ENCODE results near the gene TMTC2.

The TMTC2 gene

DNA sequence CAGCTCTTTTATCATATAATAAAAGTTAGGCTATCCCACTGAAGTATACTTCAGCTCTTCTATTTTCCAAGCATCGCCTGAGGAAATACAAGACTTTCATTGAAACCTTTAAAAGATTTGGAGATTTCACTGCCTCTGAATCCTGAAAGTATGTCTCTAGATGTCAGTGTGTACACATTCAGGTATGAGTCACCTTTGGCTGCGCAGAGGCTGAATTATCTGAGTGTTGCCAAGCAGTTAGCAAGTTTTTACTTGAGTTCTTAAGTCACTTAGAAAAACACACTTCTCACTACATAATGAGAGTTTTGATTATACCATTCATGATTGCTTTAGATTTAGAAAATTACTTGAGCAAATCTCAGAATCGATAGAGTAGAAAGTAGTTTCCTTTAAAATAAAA is 210.3 kb downstream of the TMTC2 start:
- no peak for DNase-seq

DNA sequence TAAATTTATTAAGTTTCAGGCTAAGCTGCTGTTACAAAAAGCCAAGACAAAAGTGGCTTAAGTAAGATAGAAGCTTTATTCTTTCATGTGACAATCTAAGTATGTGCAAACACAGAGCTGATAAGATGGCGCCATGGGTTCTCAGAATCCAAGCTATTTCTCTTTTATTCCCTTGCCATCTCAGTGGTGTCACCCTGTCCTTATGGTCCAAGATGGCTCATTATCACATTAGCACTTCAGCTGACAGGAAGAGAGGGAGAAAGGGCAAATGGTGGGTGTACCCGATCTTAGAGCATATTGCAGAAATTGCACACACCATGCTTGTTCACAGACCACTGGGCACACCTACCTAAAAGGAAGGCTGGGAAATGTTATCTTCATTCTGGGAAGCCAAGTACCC is 211.7 kb downstream of the TMTC2 start:
- DNase-seq = no peak

DNA sequence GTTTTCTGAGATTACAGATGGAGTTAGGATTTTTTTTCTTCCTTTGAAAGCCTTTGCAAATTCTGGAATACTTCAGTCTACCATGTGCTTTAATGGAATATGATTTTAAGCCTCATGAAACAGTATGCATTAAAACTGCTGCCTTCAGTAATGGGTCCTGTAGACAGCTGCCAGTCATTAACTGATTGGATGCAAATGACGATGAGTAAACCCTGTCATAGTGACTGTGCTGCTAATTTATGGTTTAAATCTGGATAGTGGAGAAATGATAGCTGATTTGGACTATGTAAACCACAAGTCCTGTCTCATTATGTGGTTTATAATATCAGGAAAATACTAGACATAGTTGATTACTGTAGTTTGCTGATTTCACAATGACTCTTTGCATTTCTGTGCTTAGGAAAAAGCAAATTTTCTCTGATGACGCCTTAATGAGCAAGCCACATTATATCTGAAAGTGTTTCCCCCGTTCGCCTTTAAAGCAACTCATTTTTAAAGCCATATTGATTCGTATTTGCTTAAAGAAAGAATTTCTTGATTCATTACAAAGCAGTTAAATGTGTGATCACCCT is 217.6 kb downstream of the TMTC2 start:
- DNase-seq = no peak

DNA sequence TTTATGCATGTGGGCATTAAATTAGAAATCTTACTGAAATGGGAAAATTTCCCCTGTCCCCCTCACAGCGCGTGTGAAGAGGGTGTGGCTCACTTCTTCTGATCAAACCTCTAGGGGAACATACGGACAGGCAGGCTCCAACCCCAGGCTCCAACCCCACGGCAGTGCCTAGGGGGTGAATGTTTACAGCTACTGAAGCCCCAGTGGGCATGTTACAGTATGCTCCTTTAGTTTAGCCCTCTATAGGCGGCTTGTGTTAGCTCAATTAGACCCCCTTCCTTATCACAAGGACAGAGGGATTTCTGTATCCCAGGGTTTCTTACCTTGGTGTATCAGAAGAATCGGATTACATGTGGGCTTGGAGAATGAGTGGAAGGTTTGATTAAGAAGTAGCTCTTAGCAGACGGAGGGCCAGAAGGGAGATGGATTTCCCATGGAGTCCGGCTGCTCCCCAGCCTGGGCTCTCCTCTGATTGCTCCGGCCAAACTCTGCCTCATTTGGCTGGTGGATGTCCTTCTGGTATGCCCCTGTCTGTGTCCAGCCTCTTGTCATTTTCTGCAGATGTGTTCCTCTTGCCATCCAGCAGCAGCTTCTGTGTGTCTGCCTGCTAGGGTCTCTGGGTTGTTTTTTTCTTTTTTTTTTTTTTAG is 223.7 kb downstream of the TMTC2 start:
- no peak for DNase-seq

DNA sequence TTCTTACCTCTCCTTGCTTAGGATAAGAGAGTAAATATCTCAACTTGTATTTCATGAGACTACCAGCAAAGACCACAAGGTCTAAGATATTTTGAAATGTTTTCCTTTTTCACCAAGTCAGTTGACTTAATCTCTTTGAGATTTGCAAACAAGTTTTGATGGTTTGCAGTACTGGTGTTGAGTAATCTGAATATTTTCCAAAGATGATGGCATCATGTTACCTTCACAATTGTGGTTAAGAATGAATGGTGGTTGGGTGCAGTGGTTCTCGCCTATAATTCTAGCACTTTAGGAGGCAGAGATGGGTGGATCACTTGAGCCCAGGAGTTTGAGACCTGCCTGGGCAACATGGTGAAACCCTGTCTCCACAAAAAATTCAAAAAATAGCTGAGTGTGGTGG is 225.7 kb downstream of the TMTC2 start:
- no peak for DNase-seq

DNA sequence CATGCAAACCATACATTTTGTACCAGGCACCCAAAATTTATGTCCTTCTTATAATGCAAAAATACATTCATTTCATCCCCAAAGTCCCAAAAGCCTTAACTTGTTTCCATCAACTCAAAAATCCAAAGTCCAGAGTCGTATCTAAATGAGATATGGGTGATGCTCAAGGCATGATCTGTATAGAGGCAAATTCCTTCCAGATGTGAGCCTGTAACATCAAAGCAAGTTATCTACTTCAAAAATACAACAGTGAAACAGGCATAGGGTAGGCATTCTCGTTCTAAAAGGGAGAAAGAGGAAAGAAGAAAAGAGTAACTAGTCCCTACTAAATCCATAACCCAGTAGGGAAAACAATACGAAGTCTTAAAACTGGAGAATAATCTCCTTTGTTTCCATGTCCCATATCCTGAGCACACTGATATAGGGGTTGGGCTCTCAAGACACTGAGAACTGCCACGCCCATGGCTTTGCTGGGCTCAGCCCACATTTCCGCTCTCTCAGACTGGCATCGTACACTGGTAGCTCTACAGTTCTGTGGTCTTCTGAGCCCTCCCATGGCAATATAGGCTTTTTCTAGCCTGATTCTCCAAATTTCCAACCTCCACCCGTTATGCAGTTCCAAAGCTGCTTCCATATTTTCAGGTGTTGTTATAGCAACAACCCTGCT is 232.8 kb downstream of the TMTC2 start:
- no peak for DNase-seq

DNA sequence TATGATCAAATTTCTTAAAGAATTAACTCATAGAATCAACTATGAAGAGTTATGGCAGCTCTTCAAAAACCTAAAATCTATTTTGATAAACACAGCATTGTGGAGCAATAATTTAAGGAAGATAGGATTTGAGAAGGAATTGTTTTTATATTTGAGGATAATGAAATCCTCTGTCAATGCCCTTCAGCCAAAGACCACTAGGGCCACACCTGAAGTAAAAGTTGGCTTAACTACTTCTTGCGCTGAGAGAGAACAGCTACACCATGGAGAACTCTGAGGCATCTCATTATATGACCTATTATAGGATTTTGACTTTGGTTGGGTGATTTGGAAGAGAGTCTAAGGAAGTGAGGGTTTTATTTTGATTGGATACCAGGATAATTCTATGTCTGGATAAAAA is 237.2 kb downstream of the TMTC2 start:
- DNase-seq = no peak

DNA sequence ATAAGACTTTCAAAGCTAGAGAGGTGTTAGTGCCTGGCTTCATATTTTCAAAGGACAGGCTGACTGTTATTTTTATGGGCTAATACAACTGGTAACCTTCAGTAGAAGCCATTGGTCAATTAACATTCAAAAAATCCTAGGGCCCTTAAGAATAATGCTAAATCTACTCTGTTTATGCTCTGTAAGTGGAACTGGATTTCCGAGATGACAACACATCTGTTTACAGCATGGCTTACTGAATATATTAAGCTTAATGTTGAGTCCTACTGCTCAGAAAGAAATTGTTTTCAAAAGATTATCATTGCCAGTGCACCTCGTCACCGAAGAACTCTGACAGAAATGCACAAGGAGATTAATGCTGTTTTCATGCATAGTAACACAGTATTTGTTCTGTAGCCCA is 239.9 kb downstream of the TMTC2 start:
- no peak for DNase-seq

DNA sequence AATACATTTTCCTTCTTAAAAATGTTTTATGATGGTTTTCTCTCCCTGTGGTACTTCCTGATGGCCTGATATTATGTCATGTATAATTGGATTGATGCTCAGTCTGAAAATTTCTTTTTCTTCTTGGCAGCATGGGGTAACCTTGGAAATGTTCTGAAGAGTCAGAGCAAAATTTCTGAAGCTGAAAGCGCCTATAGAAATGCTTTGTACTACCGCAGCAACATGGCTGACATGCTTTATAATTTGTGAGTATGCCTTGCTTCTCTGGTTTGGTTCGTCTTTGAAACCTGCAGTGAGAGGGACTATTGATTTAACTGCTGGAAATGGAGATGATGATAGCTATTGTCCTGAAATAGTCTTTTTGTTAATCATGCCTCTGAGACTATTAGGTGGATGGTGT is 243.6 kb downstream of the TMTC2 start:
- no peak for DNase-seq

DNA sequence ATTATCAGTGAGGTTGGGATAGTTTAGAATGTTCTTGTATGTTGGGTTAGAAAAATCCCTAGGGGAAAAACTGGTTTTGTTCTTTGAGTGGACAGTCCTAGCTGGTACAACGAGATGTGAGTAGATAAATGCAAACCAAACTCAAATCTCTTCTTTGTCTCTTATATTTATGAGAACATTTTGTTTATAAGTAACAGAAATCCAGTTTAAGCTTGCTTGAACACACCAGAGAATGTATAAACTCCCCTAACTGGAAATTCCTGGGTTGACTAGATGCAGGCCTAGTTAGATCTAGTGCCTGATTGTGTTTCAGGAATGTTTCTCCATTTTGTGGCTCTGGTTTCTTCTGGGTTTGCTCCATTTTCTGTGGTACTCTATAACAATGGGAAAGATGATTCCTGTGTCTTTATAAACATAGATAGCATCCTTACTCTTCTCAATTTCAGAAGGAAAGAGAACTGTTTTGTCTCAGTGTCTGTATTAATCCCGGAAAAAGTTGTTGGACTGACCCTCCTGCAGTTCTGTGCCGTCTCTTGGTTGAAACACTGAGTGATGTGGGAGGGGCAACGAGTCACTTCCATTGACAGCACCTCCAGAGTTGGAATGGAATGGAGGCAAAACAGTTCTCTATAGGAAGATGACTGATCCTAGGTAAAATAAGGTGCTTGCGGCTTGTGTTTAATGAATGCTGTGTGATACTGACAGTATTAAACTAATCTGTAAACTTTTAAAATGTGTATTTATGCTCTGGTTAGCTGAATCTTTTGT is 244.8 kb downstream of the TMTC2 start:
- DNase-seq = no peak

DNA sequence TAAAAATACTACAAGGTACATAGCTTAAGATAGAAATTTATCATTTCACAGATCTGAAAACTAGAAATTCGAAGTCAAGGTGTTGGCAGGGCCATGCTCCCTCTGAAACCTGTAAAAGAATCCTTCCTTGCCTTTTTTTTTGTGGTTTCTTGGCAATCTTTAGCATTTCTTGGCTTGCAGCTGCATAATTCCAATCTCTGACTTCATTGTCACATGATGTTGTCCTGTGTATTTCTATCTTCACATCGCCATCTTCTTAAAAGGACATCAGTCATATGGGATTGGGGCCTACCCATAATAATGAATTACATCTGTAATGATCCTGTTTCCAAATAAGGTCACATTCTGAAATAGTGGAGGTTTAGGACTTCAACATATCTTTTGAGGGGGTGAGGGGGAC is 250.4 kb downstream of the TMTC2 start:
- DNase-seq = no peak

DNA sequence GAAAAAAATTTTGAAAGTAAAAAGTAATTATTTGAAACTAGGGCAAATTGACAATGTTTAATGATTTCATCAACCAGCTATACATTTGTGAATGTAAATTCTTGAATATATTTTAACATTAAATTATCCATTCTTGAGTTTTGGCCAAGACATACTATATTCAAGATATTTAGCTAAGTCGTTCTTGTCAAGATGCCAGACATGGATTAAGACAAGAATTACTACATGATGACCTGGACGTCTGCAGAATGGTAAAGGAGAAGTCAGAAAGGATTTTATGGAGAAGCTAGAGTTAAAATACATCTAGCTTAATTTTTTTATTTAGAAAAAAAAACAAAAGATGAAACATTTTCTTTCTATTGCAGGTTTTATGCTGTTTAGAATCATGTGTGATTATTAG is 255.8 kb downstream of the TMTC2 start:
- DNase-seq = no peak

DNA sequence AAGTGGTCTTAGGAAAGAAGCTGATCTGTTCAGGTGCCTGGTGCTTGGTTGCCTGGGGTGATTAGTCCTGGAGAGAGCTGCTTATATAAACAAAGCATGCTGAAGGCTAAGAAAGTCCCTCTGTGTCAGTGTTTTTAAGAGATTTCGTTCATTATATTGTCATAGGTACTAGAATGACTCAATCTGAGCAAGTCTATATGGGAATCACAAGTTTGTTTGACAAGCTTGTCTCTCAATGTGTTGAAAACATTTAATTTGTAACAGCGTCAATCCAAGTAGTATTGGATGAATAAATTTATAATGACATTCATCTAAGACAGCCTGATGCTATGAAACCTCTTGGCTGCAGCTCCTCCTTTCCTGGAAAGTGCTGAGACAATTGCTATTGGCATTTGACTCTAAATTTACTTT is 256.3 kb downstream of the TMTC2 start:
- DNase-seq = no peak

DNA sequence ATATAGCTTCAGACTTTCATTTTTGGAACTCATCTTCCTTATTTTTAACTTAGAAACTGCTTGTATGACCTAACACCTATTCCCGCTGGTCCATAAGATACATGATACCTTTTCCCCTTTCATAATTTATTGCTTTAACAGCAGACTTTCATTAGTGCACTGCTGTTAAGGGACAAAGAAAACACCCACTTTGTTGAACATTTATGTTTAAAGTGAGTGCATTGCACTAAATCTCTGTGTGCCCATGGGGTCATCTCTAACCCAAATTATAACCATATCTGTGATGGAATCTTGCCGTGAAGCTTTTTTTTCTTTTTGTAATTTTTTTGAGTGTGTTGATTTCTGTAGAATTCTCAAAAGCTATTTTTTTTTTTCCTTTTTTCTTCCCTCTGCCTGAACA is 261.8 kb downstream of the TMTC2 start:
- DNase-seq = no peak

DNA sequence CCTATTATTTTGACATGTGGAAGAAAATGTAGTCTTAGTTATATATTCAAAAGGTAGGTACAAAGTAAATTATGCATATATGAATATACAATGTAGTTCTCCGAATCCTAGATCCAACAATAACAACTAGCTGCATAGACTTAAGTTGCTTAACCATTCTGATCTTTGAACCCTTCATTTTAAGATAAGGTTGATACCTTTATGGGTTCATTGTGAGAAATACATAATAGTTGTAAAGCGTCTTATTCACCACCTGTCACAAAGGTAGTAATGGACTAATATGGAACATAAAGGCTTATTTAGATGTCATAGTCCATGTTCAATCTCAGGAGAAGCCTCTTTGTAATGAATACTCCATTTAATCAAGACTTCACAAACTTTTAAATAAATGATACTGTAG is 263.6 kb downstream of the TMTC2 start:
- no peak for DNase-seq

DNA sequence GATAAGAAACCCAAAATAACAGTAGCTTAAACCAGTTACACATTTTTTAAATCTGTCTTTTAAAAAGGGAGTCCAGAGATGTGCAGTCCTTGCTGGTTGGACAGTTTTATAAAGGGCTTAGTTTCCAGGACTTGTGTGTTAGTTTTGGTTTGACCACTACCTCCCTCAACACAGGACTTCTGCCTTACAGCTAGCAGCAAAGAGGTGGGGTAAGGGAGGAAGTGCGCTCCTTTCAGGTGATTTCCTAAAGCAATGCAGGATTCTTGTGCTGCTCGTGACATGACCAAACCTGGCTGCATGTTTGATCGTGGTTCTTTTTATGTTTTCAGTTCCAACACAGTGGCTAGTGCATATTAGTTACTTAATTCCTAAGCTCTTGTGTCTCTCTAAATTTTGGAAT is 266.2 kb downstream of the TMTC2 start:
- DNase-seq = no peak

DNA sequence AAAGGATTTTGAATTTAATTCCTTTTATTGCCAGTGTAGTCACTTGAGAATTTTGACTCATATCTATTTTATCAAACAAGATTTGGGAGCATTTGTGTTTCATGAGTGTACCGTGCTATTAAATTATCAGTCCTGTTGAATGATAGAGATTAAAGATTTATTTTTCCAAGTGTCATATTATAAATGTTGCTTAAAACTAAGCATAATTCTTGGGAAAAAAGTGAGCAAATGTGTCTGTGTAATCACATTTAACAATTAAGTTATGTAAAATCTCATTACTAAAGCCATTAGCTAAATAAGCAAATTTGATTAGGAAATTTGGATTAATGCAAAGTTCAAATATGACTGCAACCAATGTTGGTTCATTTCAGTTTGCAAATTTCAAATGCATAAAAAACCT is 266.7 kb downstream of the TMTC2 start:
- DNase-seq = no peak

DNA sequence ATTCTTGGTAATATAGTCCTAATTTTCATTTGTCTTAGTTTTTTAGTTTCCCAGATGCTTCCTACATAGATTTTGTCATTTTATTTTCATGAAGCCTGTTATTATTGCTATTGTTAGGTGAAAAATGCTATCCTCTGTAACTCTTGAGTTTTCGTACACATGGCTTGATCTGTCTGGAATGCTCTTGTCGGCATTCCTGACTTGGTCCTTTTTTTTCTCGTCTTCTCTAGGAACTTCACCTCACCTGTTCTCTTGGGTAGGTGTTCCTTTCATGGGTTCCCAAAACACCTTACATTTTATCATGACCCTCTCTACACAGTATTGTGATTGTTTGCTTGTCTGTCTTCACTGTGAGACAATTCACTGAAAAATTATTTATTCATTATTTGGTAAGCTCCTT is 267.4 kb downstream of the TMTC2 start:
- DNase-seq = no peak

DNA sequence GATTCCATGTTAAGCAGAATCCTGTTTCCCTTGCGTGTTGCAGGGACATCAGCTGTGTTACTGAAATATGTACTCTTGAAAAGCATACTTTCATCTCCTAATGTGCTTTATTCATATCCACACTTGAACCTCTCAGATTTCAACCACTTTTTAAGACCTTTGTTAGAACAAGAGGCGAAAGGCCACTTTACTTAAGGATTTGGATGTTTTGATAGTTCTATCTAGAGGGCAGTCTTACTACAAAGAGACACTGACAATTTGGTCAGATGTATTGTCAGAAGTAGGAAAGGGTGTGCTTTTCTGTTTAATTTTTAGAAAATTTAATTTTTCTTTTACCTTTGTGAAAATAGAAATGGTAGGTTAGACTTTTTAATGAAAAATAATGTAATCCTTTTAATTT is 267.9 kb downstream of the TMTC2 start:
- no peak for DNase-seq

DNA sequence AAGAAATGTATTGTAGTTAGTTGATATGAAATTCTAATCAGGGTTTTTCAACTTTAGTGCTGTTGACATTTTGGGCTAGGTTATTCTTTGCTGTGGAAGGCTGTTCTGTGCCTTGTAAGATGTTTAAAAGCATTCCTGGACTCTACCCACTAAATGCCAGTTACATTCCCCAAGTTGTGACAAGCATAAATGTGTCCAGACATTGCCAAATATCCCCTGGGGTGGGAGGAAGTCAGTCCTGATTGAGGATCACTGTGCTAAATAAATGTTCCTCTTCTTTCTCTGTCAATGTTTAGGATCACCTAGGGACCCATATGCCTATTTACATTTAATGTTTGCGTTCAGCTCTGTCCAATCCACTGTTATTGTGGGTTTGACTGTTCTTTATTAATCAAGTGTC is 268.3 kb downstream of the TMTC2 start:
- DNase-seq = no peak

DNA sequence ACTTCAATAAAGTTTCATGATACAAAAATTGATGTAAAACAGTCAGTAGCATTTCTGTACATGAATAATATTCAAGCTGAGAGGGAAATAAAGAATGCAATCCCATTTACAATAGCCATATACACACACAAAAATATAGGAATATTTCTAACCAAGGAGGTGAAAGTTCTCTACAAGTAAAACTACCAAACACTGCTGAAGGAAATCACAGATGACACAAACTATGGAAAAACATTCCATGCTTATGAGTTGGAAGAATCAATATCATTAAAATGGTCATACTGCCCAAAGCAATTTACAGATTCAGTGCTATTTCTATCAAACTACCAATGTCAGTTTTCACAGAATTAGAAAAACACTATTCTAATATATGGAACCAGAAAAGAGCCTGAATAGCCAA is 272.3 kb downstream of the TMTC2 start:
- no peak for DNase-seq

DNA sequence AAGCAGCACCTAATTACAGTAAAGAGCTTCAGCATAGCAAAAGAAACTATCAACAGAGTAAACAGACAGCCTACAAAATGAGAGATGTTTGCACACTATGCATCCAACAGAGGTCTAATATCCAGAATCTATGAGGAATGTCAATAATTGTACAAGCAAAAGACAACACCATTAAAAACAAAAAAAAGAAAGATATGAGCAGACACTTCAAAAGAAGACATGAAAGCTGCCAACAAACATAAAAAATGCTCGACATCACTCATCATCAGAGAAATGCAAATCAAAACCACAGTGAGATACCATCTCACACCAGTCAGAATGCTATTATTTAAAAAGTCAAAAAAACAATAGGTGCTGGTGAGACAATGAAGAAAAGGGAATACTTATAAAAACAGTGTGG is 273.1 kb downstream of the TMTC2 start:
- DNase-seq = no peak

DNA sequence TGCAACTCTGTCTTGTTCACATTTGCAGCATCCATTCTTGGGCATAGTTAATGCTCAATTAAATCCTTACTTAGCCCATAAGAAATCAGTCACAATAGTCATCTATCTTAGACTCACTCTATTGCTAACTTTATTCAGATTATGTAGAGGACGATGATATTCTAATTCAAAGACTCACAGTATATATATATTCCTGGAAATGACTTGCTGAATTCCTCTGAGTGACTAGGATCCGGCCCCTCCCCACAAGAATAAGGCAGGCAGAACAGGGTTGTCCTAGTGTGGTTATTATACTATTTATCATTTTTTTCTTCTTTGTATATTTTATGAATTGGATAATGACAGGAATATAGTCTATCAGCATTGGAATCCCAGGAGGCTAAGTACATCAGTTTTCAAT is 275.1 kb downstream of the TMTC2 start:
- DNase-seq = no peak

DNA sequence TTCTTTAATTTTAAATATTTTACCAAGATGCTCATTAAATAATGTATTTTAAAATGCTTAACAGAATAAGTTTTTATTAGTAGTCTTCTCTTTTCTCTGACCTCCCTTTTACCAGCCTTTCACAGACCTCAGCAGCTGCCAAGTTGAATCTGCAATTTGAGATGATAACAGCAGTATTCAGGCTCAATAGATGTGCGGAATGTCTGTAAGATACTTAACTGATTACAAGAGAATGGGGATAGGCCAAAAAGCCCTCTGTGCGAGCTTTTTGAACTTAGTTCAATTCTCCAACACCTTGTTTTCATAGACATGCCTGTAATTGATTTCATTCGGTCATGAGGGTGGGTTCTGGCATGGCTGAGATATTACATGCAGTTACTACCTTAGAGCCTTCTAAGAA is 277.2 kb downstream of the TMTC2 start:
- DNase-seq = no peak

Measured in CD4-positive, alpha-beta T cell treated with Interleukin-17A for 4 hours (primary cell).